Endothelial cell of umbilical vein (primary cell): Measurements from ENCODE around the gene OTUD1.

Source experiments
- JUN ChIP-seq: IDR thresholded peaks from 2 replicates; pipeline ENCODE4 v1.6.1; 2011; ENCODE audit warnings: borderline replicate concordance, low read depth; ENCODE audit not compliant: insufficient read length, insufficient read depth
- POLR2A ChIP-seq: IDR thresholded peaks from 2 replicates; pipeline ENCODE4 v1.6.1; 2012; ENCODE audit warnings: low read depth, mild to moderate bottlenecking, control low read depth, low read length

- TF ChIP-seq POLR2A (no peak), JUN (no peak)
Observed at GRCh38 chr10:23474081-23474480, 35.2 kb downstream of the OTUD1 start.
